DMS53 treated with DMSO at 0.1 percent for 48 hours (cell line): ENCODE results near the gene SHLD1.

ENCODE experiments used
- DNase-seq: peaks from one replicate; lab custom pipeline; 2025; ENCODE audit not compliant: unreplicated experiment; lab: John Stamatoyannopoulos, UW

The SHLD1 gene

DNA sequence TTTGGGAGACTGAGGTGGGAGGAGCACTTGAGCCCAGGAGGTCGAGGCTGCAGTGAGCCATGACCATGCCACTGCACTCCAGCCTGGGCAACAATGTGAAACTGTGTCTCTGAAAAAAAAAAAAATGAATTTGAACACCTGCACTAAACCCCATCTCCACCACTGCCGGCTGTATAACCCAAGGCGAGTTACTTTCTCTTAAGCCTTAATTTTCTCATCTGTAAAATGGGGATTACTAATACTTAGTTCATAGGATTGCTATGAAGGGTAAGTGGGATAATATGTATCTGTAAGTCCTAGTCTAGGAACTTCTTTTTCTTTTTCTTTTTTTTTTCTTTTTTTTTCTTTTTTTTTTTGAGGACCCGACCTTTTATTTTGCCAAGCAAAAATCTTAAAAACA is 61.5 kb downstream of the SHLD1 start:
- DNase-seq: no peak

- no peak for DNase-seq
Observed at GRCh38 chr20:5818346-5818681, 68.1 kb downstream of the SHLD1 start.

DNA sequence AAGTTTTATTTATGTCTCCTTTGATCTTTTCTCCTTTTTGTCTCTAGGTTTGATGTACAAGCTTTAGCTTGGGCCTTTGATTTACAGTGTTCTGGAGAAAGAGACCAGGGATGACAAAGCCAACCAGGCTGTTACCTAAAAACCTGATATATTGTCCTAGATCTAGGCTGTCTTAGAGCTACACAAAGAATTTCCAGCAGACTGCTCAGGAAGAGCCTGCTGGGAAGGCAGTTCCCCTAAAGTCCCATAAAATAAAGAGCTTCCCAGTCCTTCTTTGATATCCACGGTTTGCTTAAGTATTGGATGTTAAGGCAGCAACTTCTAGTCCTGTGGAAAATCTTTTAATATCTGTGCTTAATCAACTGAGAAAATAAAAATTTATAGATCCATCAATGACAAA is 70.5 kb downstream of the SHLD1 start:
- DNase-seq: no peak

GRCh38 chr20:5821627-5822215 is 71.5 kb downstream of the SHLD1 start:
- DNase-seq: no peak

DNA sequence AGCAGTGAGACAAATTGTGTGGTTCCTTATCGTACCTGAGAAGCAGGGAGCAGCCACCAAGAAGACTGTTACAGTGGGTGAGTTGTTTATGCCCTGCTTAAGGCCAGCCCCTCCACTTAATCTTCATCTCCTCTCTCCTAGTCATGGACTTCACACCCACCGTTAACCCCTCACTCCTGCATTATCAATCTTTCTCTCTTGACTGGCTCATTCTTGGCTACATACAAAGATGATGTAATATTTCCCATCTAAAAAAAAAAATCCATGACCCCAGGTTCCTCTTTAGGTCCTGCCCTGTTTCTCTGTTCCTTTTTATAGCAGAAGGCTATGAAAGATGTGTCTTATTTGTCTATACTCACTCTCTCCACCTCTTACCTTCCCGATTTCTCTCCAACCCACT is 72.4 kb downstream of the SHLD1 start:
- DNase-seq: no peak

GRCh38 chr20:5825130-5825719 is 75.0 kb downstream of the SHLD1 start:
- DNase-seq: no peak

DNA sequence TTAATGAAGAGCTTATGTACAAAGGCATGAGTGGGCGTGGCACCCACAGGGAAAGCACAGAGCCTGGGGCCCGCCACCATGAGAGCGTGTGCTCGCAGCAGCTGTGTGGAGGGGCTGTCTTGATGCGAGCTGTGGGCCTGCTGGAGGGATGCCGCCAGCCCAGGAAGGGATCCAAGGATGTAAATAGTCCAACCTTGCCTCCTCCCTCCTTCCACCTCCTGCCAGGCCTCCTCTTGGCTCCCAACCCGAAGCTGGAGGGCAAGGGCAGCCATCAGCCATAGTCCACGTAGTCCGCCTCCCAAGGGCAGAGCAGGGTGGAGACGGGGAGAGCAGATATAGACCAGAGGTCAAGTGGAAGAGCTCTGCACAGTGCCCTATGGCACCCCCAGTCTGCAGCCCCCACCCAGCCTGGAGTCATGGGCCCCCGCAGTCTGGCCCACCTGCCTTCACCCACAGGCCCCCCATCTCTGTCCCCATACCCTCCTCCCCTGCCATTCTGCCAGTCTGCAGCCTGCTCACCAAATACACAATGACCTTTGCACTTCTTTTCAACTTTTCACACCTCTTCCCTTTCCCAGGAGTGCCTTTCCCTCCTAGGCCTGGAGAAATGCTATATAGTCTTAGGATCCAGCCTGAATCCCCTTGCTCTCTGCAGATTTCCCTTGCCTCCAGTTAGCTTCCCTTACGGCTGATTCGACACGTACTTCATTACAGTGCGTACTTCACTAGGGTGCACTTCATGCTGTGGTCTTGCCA is 77.1 kb downstream of the SHLD1 start:
- no peak for DNase-seq

DNA sequence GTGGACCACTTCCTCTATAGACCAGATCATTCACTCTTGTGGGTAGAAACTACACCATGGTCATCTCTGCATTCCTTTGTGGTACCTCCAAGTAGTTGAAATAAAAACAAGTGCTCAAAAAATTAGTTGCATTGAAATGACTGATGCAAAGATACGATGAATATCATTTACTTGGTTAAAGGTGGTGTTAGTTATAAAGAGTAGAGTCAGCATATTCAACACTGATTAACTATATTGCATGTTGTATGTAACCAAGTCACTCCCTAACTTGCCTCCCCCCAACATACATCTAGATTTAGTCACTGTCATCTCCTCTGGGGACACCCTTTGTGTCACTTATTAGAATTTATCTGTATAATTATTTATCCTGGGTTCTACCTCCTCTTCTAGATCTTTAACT is 77.7 kb downstream of the SHLD1 start:
- no peak for DNase-seq

GRCh38 chr20:5829241-5829809 is 79.1 kb downstream of the SHLD1 start:
- DNase-seq: no peak

DNA sequence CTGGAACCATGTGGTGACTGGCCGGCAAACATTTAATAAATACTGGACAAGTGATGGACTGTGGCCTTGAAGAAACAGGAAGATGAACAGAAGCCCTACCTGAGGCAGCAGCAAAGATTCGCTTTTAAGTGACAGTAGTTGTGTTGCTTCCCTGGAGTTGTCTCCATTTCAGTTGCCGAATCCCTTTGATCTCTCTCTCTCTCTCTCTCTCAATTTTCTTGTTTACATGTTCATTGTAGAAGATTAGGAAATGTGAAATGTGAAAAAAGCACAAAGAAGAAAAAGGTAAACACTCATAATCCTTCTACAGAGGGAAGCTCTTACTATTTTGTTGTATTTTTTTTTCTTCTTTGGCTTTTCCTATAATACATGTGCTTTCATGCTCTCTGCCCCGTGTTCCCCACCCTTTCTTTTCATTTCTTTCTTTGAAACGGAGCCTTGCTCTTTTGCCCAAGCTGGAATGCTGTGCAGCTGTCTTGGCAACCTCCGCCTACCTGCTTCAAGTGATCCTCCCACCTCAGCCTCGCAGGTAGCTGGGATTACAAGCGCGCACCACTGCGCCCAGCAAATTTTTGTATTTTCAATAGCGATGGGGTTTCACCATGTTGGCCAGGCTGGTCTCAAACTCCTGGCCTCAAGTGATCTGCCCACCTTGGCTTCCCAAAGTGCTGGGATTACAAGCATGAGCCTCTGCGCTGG is 81.5 kb downstream of the SHLD1 start:
- DNase-seq: no peak

DNA sequence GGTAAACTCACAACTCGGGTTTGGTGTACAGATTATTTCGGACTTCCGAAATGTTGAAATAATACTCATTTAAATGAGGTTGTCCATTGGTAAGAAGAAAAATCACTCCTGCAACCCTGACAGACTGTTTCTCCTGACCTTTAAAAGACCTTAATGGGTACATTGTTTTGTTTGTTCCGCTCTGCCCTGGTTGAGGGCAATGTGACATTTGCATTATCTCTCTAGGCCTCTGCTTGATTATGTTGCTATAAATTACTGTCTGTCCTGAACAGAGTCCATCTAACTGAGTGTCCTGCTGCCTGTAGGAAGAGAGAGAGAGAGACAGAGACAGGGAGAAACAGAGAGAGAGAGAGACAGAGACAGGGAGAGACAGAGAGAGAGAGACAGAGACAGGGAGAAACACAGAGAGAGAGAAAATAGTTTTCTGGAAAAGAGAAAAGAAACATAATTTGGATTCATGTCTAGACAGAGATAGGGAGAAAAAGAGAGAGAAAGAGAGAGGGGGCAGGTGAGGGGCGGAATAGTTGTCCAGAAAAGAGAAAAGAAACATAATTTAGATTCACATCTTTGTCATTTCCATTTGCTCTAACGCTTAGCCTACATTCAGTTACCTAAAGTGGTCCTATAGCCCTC is 83.2 kb downstream of the SHLD1 start:
- DNase-seq: no peak

GRCh38 chr20:5834436-5835005 is 84.3 kb downstream of the SHLD1 start:
- no peak for DNase-seq

DNA sequence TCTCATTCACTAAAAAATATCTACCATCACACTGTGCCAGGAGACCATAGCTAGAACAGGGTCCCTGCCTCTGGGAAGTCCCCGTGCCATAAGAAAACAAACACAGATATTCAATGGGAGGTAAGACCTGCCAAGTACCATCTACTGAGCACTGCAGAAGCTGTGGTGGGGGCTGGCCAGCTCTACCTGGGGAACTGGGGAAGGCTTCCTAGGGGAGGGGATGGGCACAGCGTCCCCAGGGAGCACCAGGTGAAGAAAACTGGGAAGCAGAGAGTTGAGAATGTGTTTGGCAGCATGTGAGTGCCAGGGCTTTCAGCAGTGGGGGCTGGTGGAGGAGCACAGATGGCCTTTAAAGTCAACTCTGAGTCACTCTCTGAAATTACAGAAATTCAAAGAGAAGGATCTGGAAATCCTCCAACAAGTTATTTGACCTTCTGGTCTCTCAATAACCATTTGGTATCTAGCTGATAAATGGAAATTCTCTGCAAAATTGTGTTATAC is 85.2 kb downstream of the SHLD1 start:
- peak; percentile 80 for DNase-seq

DNA sequence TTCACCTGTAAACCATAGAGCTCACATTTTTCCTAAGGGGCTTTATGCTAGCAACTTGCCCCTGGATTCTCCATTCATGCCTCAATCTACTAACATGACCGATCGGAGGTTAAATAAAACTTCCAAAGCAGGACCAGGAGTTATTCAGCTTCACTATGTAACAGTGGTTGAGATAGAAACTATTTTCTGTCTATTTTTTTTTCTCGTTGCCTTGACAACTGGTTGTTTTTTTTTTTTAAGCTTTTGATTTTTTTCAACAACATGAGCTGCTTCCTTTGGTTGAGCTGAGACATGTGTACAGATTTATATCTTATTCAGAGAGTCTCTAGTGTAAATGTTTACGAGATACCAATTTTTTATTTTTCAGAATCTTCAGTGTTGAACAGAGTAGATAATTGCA is 85.7 kb downstream of the SHLD1 start:
- no peak for DNase-seq

DNA sequence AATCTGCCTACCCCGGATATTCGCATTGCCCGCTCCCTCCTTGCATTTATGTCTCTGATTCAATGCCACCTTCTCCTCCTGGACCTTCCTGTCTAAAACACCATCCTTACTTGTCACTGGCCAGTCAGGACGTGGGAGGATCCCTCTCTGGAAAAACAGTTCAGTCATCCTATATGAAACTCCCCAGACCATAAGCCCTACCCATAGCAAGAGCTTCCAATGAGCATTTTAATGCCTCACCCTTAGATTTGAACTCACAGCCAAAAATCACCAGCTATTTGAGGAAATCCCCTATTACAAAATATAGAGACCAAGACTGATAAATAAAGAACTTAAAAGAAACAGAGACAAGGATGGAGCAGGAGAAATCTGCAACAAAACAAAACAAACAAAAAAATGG is 86.4 kb downstream of the SHLD1 start:
- DNase-seq: no peak

DNA sequence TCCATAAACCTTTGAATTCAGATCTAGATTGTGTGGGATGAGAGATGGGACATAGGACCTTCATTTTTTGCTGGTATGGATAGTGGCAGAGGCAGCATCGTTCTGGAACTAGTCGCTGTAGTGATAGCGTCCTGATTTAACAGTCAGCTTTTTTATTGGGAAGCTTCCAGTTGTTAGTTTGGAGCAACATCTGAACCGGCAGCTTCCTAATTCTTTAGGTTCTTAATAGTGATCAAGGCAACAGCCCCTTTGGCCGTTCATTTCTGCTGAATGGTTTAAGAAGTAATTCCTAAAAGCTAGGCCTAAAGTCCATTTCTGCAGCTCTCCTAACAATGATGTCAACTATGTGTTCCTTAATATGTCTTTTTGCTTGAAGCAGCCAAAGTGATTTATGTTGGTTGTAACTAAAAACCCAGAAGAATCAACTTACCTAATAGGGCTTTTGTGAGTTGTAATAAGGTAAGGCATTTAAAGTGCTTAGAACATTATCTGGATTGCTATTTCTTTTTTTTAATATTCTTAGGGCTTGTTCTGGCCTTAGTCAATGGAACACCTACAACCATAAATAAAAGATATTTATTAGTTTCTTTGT is 90.3 kb downstream of the SHLD1 start:
- DNase-seq: no peak

DNA sequence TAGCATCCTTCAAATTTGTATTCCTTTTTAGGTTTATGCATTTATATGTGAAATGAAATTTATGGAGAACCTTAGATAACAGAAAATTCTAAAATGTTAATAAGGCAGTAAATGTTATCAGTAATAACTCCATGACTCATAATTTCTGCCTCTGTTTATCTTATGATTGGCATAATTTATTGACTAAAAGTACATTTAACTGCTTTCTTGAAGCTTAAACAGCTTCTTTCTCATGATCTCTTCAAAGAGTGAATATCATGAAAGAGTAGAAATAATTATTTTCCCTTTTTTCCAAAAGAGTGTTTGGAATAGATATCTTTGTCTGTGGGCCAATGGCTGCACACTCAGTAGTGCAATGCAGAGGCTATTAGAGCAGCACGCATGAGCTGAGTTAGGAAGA is 91.3 kb downstream of the SHLD1 start:
- no peak for DNase-seq

- DNase-seq: no peak
Observed at GRCh38 chr20:5842465-5842864, 92.3 kb downstream of the SHLD1 start.

- DNase-seq: no peak
Observed at GRCh38 chr20:5843054-5843592, 92.9 kb downstream of the SHLD1 start.

DNA sequence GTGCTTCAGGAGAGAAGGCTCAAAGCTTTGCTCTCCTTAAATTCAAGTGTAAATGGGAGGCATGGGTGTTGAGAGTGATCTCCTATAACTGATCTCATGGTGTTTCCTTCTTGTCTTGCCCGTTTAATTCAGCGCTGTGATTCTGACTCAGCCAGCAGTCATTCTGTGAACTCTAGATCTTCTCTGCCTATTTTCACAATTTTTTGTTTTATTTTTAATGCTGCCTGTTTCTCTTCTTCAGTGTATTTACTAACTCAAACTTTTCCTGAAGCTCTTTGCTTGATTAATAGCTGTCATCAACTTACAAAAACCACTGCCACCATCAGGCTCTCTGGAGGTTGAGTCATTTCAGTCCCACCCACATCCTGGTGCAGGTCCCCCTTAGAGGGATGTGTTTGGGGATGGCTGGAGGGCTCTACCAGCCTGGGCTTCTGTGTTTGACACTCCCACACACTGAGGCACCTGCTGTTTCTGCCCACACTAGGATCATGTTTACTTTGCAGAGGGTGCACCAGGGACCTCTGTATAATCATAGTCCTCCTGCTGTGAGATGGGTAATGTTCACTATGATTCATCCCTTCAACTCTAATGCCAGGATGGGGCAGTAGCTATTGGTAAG is 94.0 kb downstream of the SHLD1 start:
- DNase-seq: peak; percentile 95
